Retinal pigment epithelial cell (primary cell): ENCODE results near the gene PDGFRB.
A peak's percentile ranks its signal among the peaks of the same experiment; 100 is the strongest.

Experiments used
- DNase-seq: peaks from one replicate; pipeline ENCODE4 v3.0.0-alpha.2; 2010; ENCODE audit warnings: low read depth
- H3K4me3 ChIP-seq: 2 replicates; pipeline ENCODE4 v1.5.1; 2011; ENCODE audit warnings: mild to moderate bottlenecking, low read length, control low read depth, moderate library complexity
- CTCF ChIP-seq: conservative IDR thresholded peaks from 2 replicates; pipeline ENCODE4 v1.5.1; 2011; ENCODE audit warnings: low read depth, low read length, control low read depth, inconsistent platforms

PDGFRB gene

DNA sequence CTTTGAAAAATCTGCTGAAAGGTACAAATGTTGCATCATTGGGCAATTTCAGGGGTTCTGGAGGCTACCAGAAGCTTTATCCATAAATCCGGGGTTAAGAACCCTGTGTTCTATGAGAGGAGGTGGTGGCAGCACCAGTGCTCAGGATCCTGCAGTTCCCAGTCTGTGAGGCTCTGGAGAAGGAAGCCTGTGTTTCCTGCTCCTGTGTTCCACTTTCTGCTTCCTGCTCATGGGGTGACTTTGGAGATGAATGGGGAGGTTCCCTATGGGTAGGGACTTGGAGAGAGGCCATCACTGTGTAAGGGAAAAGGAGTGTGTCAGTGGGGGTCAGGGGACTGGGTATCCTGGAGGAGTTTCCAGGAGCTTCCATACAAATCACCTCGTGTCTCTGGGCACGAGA, 13.2 kb upstream of the PDGFRB start:
- DNase-seq: no peak
- no peak for TF ChIP-seq CTCF
- H3K4me3 ChIP-seq: no peak overlapping the region

GRCh38 chr5:150167908-150168307, 12.3 kb upstream of the PDGFRB start:
- no peak overlapping the region for H3K4me3 ChIP-seq
- DNase-seq: no peak
- peak; percentile 32 for TF ChIP-seq CTCF

DNA sequence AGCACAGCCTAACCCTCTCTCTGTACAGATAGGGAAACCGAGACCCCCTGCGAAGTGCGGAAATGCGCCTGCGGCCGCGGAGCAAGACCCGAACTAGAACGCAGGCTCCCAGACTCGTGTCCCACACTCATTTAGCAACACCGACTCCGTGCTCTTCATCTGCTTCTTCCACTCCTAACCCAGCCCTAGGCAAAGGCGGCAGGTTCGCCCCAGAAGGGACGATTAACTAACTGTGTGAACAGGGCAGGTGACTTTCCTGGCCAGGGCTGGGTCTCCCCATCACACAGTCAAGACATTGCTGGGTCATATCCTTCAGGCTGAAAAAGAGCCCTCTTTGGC, 11.8 kb upstream of the PDGFRB start:
- no peak for DNase-seq
- no peak for TF ChIP-seq CTCF
- no peak overlapping the region for H3K4me3 ChIP-seq

DNA sequence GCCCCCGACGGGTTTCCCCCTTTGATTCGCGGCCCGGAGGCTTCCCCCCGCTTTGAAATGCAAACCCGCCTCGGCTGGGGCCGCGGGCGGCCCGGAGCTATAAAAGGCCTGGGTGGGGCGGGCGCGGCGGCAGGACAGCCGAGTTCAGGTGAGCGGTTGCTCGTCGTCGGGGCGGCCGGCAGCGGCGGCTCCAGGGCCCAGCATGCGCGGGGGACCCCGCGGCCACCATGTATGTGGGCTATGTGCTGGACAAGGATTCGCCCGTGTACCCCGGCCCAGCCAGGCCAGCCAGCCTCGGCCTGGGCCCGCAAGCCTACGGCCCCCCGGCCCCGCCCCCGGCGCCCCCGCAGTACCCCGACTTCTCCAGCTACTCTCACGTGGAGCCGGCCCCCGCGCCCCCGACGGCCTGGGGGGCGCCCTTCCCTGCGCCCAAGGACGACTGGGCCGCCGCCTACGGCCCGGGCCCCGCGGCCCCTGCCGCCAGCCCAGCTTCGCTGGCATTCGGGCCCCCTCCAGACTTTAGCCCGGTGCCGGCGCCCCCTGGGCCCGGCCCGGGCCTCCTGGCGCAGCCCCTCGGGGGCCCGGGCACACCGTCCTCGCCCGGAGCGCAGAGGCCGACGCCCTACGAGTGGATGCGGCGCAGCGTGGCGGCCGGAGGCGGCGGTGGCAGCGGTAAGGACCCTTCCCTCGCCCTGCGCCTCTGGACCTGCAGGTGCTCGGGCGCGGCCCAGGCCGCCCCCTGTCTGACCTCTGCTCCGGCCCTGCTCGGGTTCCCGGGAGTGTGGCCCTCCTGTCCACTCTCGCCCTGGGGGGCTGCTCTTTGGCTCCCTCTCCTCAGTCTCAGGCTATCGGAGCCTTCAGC, 11.2 kb upstream of the PDGFRB start, which contains the start of gene CDX1:
Gene CDX1, plus strand, starts transcription at position 129 of the 862 bp plus-strand sequence. Its CDS starts 99 bp downstream, at position 228.
- no peak for DNase-seq
- TF ChIP-seq CTCF: no peak

GRCh38 chr5:150166037-150166649, 10.5 kb upstream of the PDGFRB start:
- no peak for DNase-seq
- no peak for TF ChIP-seq CTCF
- H3K4me3 ChIP-seq: no peak overlapping the region

More for the DNA sequence above, 11.2 kb upstream of the PDGFRB start, which contains the start of gene CDX1:
- no peak within 1 kb of the TSS for H3K4me3 ChIP-seq

DNA sequence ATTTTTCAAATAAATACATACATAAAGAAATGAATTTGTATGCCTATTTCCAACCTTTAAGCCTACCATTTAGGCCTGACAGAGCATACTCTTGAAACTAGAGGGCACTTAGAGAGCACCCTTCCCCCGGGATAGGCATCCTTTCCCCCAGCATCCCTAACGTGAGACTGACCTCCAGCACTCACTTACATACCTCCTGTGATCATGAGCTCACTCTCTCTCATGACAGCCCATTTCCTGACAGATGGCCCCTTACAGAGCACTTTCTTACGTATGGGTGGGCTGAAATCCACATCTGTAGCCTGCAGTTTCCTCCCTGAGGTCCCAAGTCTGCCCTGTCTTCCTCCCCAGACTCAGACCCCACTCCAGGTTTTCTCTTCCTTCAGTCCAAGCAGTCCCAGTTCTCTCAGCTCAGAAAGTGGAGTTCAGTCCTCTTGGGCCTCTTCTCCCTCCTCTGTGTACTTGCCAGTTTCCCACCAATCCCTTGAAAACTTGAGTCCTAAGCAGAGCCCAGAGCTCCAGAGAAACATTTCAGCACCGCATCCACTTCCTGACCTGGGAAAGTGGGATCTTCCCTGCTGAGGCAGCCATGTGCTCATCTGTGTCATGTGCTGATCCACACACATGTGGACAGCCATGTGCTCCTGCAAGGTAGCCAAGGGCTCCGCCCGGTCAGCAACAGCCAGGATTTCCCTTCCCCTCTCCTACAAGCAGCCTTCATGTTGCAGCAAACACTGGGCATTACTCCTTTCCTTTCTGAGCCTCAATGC, 8.8 kb upstream of the PDGFRB start:
- no peak for TF ChIP-seq CTCF
- DNase-seq: no peak
- H3K4me3 ChIP-seq: no peak overlapping the region
